GM18907 (cell line): ENCODE data around the gene CPA4.

Experiments used
- ATAC-seq: cut with Tn5 transposase; IDR thresholded peaks from one replicate; pipeline ENCODE4 v1.9.1; 2021; ENCODE audit warnings: mild to moderate bottlenecking, moderate library complexity; ENCODE audit not compliant: unreplicated experiment

CPA4 gene

GRCh38 chr7:130342701-130343380, 49.9 kb downstream of the CPA4 start:
- no peak for ATAC-seq

DNA sequence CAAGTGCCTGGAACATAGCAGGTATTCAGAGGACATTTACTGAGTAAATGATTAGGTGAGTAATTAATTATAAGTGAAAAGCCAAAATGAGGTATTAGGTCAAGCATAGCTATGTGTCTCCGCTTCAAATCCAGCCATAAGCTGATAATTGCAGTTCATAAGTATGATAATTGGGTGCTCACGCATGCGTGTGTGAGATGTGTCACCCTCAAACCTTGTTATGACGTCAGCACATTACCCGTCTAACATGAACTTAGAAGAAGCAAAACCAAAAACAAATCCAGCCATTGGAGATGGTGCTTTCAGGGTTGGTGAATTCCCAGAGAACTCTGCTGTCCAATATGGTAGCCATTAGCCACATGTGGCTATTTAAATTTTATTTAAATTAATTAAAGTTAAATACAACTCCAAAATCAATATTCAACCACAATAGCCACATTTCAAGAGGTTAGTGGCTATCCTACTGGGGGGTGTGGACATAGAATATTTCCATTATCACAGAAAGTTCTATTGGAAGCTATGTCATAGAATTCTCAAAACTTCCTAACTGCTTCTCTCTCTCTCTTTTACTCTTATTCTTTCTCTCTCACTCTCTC, 51.4 kb downstream of the CPA4 start, which contains the start of gene CPA5:
Gene CPA5, plus strand, starts transcription at position 546 of the 596 bp plus-strand sequence. CDS start 1,670 bp downstream, outside the sequence.
- ATAC-seq = no peak

- no peak for ATAC-seq
Measured at GRCh38 chr7:130345136-130345535, 52.2 kb downstream of the CPA4 start.

- no peak for ATAC-seq
Measured at GRCh38 chr7:130345725-130346124, 52.8 kb downstream of the CPA4 start.

GRCh38 chr7:130346177-130346905, 53.4 kb downstream of the CPA4 start:
- ATAC-seq = no peak

DNA sequence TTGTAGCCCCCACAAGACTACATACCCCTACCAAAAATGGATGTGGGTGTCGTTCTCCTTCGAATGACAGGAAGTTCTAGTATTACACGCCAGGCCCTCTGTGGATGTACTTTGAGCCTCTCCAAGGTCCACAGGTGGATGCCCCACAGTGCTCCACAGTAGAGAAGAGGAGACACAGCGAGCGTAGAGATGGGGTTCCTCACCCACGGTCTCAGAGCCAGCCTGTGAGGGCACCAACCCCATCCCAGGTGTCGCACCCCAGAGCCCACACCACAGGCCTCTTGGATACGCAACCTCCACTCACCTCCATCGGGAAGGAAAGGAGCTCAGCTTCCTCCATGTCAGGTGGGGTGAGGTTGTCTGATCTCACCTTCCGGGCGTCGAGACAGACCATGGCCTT, 54.0 kb downstream of the CPA4 start:
- no peak for ATAC-seq

DNA sequence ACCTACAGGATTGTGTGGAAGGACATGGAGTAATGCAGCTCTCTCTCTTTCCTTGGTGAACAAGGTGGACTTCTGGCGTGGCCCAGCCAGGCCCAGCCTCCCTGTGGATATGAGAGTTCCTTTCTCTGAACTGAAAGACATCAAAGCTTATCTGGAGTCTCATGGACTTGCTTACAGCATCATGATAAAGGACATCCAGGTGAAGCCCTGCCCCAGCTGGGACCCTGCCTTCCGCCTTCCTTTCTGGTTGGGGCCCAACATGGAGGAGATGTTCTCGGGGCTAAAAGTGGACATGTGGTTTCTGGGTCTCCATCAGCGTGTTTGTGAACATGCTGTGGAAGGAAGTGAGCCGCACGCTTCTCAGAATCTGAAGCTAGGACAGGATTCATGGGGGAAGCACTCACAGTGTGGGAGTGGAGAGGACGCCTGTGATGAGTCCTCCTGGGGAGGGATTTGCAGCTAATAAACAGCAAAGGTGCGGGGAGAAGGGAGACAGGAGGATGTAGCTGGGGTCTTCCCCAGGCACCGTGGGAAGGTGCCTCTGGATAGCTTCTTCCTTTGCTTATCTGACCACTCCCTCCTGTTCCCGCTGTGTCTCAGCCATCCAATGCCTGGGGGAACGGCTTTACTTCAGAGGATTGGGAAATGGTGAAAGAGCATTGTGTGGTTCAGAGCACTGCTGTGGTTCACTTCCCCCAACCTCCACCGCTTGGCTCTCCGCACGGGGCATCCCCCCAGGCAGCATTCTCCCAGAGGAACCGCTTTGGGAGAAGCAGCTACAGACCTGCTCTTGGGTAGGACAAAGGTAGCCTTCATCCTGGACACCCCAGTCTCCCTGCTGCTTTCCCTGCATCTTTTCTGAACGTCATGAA, 57.2 kb downstream of the CPA4 start:
- ATAC-seq = no peak

- ATAC-seq = no peak
Measured at GRCh38 chr7:130350945-130351790, 58.2 kb downstream of the CPA4 start.

DNA sequence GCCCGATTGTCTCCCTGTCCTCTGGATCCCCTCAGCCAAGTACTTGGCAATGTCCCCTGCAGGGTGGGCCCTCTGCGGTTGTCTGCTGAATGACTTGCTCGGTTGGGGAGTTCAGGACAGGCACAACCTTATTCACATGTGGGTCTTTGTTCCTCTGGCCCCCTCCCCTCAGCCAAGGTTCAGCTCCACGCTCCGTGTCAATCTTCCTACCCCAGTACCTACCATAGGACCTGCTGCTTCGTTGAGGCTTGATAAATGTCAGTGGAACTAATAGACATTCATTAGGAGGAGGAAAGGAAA, 58.8 kb downstream of the CPA4 start:
- ATAC-seq = no peak

DNA sequence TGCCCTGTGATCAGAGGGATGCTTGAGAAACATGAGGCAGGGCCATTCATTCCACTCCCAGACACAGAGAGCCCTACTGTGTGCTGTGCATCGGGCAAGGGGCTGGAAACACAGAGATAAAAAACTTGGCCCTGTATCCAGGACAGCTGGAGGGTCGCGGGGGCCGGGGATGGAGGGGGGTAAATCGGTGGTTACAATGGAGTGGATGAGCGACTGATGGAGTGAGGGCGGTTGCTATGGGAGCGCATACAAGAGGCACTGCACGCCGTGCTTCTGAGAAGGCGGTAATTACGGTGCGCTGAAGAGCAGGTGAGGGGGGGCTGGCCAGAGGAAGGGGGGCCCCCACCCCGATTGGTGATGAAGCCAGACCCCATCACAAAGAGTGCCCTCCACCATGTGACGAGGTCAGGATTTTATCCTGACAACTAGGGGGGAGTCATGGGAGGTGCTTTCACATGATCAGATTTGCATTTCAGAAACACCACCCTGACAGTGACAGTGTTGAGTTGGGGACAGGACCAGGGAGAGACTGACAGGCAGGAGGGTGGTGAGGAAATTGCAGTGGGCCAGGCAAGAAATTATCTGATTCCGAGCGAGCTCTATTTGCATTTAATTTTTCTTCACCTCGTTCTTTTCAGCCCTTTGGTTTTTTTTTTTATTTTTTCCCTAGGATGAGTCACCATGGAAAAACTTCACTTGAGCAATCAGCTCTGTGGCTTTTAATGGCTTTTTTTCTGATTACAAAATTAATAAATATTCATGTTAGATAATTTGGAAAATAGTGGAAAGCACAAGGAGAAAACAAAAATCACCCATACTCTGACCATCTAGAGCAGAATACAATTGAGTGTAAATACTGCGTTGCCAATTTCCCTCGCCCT, 59.5 kb downstream of the CPA4 start:
- ATAC-seq = no peak

GRCh38 chr7:130353196-130353595, 60.2 kb downstream of the CPA4 start:
- ATAC-seq = no peak

DNA sequence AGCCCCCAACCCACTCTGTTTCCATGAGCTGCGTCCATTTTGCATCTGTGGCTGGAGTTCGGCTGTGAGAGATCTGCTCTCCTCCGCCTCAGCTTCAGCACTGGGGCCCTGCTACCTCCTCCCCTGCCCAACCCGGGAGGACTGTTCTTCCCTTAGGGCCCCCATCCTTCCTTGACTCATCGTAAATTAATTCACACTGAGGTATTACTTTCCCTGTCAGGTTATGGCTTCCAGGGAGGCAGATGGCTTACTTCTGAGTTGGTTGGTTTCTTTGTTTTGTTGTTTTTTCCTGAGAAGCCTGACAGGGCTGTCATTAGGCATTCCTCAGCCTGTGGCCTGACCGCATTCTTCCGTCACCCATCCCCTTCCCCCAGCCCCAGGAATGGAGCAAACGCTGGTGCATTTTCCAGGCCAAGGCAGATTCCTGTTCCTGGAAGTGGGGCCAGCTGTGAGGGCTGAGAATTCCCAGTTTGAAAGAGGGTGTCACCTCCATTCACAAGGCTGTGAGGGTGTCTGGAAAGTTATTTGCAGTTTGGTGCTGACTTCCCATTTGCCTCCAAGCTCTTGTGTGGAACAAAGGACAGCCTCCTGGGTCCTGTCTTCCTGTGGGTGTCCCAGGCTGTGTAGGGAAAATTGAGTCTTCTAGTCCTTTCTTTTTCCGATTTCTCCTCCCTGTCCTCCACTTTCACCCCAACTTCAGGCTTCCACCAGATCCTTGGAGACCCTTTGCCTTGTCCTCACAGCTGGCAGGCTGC, 63.3 kb downstream of the CPA4 start:
- ATAC-seq = no peak

- ATAC-seq = no peak
Measured at GRCh38 chr7:130356876-130357611, 64.1 kb downstream of the CPA4 start.

DNA sequence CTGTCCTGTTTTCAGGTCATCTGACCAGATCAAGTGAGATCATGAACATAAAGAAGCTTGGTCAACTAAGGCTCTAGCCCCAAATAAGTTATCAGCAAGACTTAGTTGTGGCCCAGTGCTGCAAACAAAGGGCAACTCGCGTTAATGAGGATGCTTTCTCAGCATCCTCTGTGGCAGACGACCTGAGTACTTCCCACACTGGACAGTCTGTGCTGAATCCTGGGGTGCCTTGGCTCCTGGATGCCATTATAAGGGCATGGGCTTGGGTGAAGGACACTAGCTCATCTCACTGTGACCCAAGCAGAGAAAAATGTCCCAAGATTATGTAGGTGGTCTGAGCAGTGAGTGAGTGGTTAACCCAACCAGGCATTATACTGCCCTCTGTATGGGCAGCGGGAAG, 65.5 kb downstream of the CPA4 start:
- ATAC-seq = no peak

GRCh38 chr7:130359276-130359857, 66.4 kb downstream of the CPA4 start:
- ATAC-seq = no peak

GRCh38 chr7:130360518-130360917, 67.6 kb downstream of the CPA4 start:
- no peak for ATAC-seq

GRCh38 chr7:130361681-130362080, 68.7 kb downstream of the CPA4 start:
- no peak for ATAC-seq
